ENCODE data around the gene MLLT10. TPM values are rescaled to one million over a fixed set of nuclear protein-coding genes. Genes with fewer than 3 reads are reported as not detected.

The MLLT10 gene
- total RNA-seq, 1 donor from 2014 or later: 53.3 TPM

DNA sequence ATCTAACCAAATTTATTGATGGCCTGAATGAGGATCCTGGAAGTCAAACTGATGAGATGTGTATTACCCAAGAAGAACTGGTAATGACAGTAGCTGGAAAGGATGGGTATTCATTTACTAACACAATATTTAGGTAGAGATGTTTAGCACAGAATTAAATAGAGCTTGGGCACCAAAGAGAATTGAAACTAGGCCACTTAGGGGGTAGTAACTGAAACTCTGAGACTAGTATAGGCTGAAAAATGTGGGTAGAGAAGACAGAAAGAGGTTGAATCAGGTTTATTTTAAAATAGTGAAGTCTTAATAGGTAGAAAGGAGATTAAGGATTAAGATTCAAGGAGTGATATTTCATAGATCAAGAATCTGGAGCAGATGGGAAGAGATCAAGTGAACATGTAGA is 155.8 kb downstream of the MLLT10 start:
- peaks cover 6% of the 10 kb centered on the region for H3K4me1 ChIP-seq
- no peaks in the 10 kb centered on the region for H3K27me3 ChIP-seq
- intact Hi-C loops (cut with DNase I): no loop called here
- TF ChIP-seq, protein P1, sequence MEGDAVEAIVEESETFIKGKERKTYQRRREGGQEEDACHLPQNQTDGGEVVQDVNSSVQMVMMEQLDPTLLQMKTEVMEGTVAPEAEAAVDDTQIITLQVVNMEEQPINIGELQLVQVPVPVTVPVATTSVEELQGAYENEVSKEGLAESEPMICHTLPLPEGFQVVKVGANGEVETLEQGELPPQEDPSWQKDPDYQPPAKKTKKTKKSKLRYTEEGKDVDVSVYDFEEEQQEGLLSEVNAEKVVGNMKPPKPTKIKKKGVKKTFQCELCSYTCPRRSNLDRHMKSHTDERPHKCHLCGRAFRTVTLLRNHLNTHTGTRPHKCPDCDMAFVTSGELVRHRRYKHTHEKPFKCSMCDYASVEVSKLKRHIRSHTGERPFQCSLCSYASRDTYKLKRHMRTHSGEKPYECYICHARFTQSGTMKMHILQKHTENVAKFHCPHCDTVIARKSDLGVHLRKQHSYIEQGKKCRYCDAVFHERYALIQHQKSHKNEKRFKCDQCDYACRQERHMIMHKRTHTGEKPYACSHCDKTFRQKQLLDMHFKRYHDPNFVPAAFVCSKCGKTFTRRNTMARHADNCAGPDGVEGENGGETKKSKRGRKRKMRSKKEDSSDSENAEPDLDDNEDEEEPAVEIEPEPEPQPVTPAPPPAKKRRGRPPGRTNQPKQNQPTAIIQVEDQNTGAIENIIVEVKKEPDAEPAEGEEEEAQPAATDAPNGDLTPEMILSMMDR (IDR thresholded peaks at IDR 0.05): no peak
- TF ChIP-seq POLR2AphosphoS5 (IDR thresholded peaks at IDR 0.05; ENCODE audit: insufficient read depth in 1 of 2, low read depth in 1 of 2) (no peak), POLR2A (IDR thresholded peaks at IDR 0.05) (no peak)
- H3K36me3 ChIP-seq: no peaks in the 10 kb centered on the region
- no peak overlapping the region for H3K4me3 ChIP-seq
- H3K9me3 ChIP-seq: no peaks in the 10 kb centered on the region
- H3K27ac ChIP-seq: no peak overlapping the region
- DNase-seq (ENCODE audit: extremely low spot score in 2 of 2): no peak

DNA sequence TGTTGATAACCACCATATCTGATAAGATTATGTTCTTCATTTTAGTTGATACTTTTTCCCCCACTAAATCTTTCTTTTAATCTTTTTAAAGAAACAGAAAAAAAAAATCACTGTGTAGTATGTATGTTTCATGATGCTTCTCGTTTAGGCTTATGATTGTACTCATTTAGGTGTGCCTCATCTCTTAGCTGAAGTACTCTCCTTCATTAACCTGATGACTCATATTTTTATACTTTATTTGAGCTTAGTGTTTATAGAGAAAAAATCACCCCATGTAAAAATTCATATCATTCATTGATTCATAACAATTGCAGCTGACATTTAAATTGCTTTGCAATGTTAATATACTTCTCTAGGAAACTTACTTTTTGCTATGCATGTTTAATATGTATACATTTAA is 158.9 kb downstream of the MLLT10 start:
- H3K36me3 ChIP-seq: peaks cover 0 to 2% of the 10 kb centered on the region in 2 donors
- intact Hi-C loops (cut with DNase I): no loop called here
- TF ChIP-seq POLR2A (IDR thresholded peaks at IDR 0.05) (no peak), POLR2AphosphoS5 (IDR thresholded peaks at IDR 0.05; ENCODE audit: insufficient read depth in 1 of 2, low read depth in 1 of 2) (peak in 1 of 2 donors; percentile 27)
- TF ChIP-seq, protein P1 (IDR thresholded peaks at IDR 0.05): no peak
- H3K4me1 ChIP-seq: peaks cover 6% of the 10 kb centered on the region
- no peak overlapping the region for H3K4me3 ChIP-seq
- no peak overlapping the region for H3K27ac ChIP-seq
- H3K27me3 ChIP-seq: no peaks in the 10 kb centered on the region
- H3K9me3 ChIP-seq: no peaks in the 10 kb centered on the region
- DNase-seq (ENCODE audit: extremely low spot score in 2 of 2): no peak

DNA sequence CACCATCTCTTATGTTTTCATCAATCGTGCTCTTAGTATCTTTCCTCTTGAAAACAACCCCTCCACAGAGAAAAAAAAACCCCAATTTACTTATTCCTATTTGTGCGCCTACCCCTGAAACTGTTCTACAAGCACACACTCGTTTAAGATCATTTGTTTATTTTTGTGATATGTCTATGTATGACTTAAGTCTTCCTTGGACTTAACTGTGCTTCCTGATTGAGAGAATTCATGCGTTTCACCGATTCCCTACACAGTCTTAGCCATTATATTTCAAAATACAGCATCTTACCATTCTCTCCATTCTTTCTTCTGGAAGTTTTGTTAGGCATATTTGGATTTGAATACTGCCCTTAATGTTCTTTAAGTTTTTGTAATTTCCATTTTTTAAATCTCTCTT is 159.4 kb downstream of the MLLT10 start:
- intact Hi-C loops (cut with DNase I): no loop called here
- TF ChIP-seq POLR2AphosphoS5 (IDR thresholded peaks at IDR 0.05; ENCODE audit: insufficient read depth in 1 of 2, low read depth in 1 of 2): no peak
- TF ChIP-seq, protein P1 (IDR thresholded peaks at IDR 0.05): no peak
- TF ChIP-seq POLR2A (IDR thresholded peaks at IDR 0.05): no peak
- Histone ChIP-seq H3K27me3 (no peaks in the 10 kb centered on the region), H3K4me1 (peaks cover 6% of the 10 kb centered on the region), H3K27ac (no peak overlapping the region), H3K9me3 (no peaks in the 10 kb centered on the region), H3K36me3 (peaks cover 0 to 4% of the 10 kb centered on the region in 2 donors), H3K4me3 (no peak overlapping the region)
- DNase-seq (ENCODE audit: extremely low spot score in 2 of 2): no peak

DNA sequence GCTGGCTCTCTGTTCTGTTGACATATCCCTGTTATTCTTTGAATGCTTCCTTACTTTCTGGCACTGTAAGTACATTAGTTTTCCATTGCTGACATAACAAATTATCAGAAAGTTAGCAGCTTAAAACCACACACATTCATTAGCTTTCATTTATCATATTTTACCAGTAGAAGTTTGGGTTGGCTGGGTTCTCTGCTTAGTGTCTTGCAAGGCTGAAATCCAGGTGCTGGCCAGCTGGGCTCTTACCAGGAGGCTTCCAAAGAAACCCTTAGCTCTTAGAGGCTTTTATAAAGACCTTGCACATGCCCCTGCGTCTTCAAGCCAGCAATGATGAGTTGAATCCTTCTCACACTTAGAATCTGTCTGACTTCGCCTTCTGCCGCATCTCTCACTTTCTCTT is 160.6 kb downstream of the MLLT10 start:
- TF ChIP-seq POLR2A (IDR thresholded peaks at IDR 0.05): no peak
- TF ChIP-seq, protein P1 (IDR thresholded peaks at IDR 0.05): no peak
- no peak for TF ChIP-seq POLR2AphosphoS5 (IDR thresholded peaks at IDR 0.05; ENCODE audit: insufficient read depth in 1 of 2, low read depth in 1 of 2)
- DNase-seq (ENCODE audit: extremely low spot score in 2 of 2): no peak
- intact Hi-C loops (cut with DNase I): no loop called here

DNA sequence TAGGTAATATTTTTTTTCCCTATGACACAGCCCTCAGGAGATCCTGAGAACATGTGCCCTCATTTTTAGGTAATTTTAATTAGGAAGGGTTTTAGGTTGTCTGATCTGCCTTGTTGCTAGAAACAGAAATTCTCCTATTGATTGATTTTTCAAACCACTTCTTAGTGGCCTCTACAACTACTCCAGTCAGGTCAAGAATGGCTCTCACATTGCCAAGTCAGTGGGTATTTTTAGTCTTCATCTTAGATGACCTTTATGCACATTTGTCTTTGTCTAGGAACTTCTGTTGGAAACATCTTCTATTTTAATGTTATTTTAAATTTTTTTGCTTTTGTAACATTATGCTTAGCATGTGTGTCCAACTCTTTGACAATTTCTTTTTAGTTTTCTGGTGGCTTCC is 162.3 kb downstream of the MLLT10 start:
- H3K27ac ChIP-seq: no peak overlapping the region
- H3K36me3 ChIP-seq: peaks cover 0 to 8% of the 10 kb centered on the region in 2 donors
- H3K4me3 ChIP-seq: no peak overlapping the region
- H3K9me3 ChIP-seq: peaks cover 7% of the 10 kb centered on the region
- DNase-seq (ENCODE audit: extremely low spot score in 2 of 2): no peak
- H3K27me3 ChIP-seq: no peaks in the 10 kb centered on the region
- TF ChIP-seq POLR2AphosphoS5 (IDR thresholded peaks at IDR 0.05; ENCODE audit: insufficient read depth in 1 of 2, low read depth in 1 of 2): no peak
- no peak for TF ChIP-seq POLR2A (IDR thresholded peaks at IDR 0.05)
- TF ChIP-seq, protein P1 (IDR thresholded peaks at IDR 0.05): no peak
- H3K4me1 ChIP-seq: peaks cover 6% of the 10 kb centered on the region
- intact Hi-C loops (cut with DNase I): no loop called here

More for the DNA sequence above, 160.6 kb downstream of the MLLT10 start:
- Histone ChIP-seq H3K27me3 (no peaks in the 10 kb centered on the region), H3K4me3 (no peak overlapping the region), H3K27ac (no peak overlapping the region), H3K9me3 (no peaks in the 10 kb centered on the region), H3K36me3 (peaks cover 0 to 4% of the 10 kb centered on the region in 2 donors), H3K4me1 (peaks cover 6% of the 10 kb centered on the region)

Data from vagina (tissue), 2 donors.